ENCODE measurements around the gene RTEL1.

RTEL1 gene

DNA sequence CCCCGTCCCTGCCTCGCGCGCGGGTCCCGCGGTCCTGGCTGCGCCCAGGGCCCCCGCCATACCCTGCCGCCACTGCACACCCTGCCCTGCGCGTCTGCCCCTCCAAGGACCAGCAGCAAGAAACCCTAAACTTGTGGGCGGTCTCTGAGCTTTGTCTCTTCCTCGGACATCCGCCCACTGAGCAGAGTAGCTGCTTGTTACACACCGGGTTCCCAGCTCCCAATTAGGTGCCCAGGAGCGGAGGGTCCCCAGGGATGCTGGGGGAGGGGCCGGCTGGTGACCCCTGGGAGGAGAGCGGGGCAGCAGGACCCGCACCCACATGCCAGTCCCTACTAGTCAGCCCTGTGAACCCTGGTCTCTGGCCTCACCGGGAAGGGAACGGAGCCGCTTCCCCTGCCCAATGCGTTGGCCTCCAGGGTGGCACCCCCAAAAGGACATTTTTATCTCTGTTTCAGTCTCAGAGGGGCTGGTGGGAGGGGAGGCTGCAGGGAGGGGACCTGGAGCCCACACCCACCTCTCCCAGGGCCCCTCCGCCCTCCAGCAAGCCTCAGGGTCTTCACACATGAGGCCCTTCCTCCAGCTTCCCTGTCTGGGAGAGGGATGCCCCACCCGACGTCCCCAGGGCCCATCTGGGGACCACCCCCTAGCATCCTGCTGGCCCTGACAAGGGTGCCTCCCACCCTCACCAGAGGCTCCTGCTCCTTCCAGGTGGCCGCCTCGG is 15.4 kb upstream of the RTEL1 start:
- TF ChIP-seq, protein P1, sequence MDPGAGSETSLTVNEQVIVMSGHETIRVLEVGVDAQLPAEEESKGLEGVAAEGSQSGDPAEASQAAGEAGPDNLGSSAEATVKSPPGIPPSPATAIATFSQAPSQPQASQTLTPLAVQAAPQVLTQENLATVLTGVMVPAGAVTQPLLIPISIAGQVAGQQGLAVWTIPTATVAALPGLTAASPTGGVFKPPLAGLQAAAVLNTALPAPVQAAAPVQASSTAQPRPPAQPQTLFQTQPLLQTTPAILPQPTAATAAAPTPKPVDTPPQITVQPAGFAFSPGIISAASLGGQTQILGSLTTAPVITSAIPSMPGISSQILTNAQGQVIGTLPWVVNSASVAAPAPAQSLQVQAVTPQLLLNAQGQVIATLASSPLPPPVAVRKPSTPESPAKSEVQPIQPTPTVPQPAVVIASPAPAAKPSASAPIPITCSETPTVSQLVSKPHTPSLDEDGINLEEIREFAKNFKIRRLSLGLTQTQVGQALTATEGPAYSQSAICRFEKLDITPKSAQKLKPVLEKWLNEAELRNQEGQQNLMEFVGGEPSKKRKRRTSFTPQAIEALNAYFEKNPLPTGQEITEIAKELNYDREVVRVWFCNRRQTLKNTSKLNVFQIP (CRISPR knock-in tag; IDR thresholded peaks at IDR 0.05; ENCODE audit: borderline replicate concordance, low read depth) = no peak
- TF ChIP-seq RARB (CRISPR knock-in tag; IDR thresholded peaks at IDR 0.05) (no peak), ZNF70 (CRISPR knock-in tag; IDR thresholded peaks at IDR 0.05) (no peak), ISL1 (CRISPR knock-in tag; IDR thresholded peaks at IDR 0.05) (no peak), CSDC2 (CRISPR knock-in tag; IDR thresholded peaks at IDR 0.05) (no peak), OSR1 (CRISPR knock-in tag; IDR thresholded peaks at IDR 0.05) (no peak), BACH2 (CRISPR knock-in tag; IDR thresholded peaks at IDR 0.05; ENCODE audit: borderline replicate concordance) (no peak), ARNTL (CRISPR knock-in tag; IDR thresholded peaks at IDR 0.05; ENCODE audit: borderline replicate concordance, low read depth) (no peak)
- TF ChIP-seq, protein P2, sequence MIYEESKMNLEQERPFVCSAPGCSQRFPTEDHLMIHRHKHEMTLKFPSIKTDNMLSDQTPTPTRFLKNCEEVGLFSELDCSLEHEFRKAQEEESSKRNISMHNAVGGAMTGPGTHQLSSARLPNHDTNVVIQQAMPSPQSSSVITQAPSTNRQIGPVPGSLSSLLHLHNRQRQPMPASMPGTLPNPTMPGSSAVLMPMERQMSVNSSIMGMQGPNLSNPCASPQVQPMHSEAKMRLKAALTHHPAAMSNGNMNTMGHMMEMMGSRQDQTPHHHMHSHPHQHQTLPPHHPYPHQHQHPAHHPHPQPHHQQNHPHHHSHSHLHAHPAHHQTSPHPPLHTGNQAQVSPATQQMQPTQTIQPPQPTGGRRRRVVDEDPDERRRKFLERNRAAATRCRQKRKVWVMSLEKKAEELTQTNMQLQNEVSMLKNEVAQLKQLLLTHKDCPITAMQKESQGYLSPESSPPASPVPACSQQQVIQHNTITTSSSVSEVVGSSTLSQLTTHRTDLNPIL (CRISPR knock-in tag; IDR thresholded peaks at IDR 0.05; ENCODE audit: low read depth) = no peak
- no peak for ATAC-seq

DNA sequence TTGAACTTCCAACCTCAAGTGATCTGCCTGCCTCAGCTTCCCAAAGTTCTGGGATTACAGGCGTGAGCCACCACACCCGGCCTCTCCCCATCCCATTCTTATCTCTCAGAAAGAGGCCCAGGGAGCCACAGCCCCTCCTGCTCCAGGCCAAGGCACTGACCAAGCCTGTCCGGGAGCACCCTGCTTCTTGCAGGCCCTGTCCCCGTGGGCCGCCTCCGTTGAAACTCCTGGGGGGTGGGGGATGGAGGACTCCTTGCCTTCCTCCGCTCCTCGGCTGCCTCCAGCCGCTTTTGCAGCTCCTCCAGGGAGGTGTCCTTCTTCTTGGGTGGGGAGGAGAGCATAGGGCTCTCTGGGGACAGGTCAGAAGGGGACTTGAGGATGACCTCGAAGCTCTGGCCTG is 14.6 kb upstream of the RTEL1 start:
- no peak for ATAC-seq
- TF ChIP-seq ZFP3 (CRISPR knock-in tag; IDR thresholded peaks at IDR 0.05) (no peak), OSR1 (CRISPR knock-in tag; IDR thresholded peaks at IDR 0.05) (no peak), PPARA (CRISPR knock-in tag; IDR thresholded peaks at IDR 0.05; ENCODE audit: borderline replicate concordance) (no peak), RARB (CRISPR knock-in tag; IDR thresholded peaks at IDR 0.05) (no peak), ISL1 (CRISPR knock-in tag; IDR thresholded peaks at IDR 0.05) (no peak), ESRRG (CRISPR knock-in tag; IDR thresholded peaks at IDR 0.05) (no peak), GLIS3 (CRISPR knock-in tag; IDR thresholded peaks at IDR 0.05) (no peak), CSDC2 (CRISPR knock-in tag; IDR thresholded peaks at IDR 0.05) (no peak), TCF4 (CRISPR knock-in tag; IDR thresholded peaks at IDR 0.05; ENCODE audit: borderline replicate concordance) (no peak), ARNTL (CRISPR knock-in tag; IDR thresholded peaks at IDR 0.05; ENCODE audit: borderline replicate concordance, low read depth) (no peak), ZFP30 (CRISPR knock-in tag; IDR thresholded peaks at IDR 0.05) (no peak), BACH2 (CRISPR knock-in tag; IDR thresholded peaks at IDR 0.05; ENCODE audit: borderline replicate concordance) (no peak)
- TF ChIP-seq, protein P3, sequence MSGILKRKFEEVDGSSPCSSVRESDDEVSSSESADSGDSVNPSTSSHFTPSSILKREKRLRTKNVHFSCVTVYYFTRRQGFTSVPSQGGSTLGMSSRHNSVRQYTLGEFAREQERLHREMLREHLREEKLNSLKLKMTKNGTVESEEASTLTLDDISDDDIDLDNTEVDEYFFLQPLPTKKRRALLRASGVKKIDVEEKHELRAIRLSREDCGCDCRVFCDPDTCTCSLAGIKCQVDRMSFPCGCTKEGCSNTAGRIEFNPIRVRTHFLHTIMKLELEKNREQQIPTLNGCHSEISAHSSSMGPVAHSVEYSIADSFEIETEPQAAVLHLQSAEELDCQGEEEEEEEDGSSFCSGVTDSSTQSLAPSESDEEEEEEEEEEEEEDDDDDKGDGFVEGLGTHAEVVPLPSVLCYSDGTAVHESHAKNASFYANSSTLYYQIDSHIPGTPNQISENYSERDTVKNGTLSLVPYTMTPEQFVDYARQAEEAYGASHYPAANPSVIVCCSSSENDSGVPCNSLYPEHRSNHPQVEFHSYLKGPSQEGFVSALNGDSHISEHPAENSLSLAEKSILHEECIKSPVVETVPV (CRISPR knock-in tag; IDR thresholded peaks at IDR 0.05) = no peak
- TF ChIP-seq, protein P2 (CRISPR knock-in tag; IDR thresholded peaks at IDR 0.05; ENCODE audit: low read depth) = no peak
- TF ChIP-seq, protein P4, sequence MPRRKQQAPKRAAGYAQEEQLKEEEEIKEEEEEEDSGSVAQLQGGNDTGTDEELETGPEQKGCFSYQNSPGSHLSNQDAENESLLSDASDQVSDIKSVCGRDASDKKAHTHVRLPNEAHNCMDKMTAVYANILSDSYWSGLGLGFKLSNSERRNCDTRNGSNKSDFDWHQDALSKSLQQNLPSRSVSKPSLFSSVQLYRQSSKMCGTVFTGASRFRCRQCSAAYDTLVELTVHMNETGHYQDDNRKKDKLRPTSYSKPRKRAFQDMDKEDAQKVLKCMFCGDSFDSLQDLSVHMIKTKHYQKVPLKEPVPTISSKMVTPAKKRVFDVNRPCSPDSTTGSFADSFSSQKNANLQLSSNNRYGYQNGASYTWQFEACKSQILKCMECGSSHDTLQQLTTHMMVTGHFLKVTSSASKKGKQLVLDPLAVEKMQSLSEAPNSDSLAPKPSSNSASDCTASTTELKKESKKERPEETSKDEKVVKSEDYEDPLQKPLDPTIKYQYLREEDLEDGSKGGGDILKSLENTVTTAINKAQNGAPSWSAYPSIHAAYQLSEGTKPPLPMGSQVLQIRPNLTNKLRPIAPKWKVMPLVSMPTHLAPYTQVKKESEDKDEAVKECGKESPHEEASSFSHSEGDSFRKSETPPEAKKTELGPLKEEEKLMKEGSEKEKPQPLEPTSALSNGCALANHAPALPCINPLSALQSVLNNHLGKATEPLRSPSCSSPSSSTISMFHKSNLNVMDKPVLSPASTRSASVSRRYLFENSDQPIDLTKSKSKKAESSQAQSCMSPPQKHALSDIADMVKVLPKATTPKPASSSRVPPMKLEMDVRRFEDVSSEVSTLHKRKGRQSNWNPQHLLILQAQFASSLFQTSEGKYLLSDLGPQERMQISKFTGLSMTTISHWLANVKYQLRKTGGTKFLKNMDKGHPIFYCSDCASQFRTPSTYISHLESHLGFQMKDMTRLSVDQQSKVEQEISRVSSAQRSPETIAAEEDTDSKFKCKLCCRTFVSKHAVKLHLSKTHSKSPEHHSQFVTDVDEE (CRISPR knock-in tag; IDR thresholded peaks at IDR 0.05) = no peak

DNA sequence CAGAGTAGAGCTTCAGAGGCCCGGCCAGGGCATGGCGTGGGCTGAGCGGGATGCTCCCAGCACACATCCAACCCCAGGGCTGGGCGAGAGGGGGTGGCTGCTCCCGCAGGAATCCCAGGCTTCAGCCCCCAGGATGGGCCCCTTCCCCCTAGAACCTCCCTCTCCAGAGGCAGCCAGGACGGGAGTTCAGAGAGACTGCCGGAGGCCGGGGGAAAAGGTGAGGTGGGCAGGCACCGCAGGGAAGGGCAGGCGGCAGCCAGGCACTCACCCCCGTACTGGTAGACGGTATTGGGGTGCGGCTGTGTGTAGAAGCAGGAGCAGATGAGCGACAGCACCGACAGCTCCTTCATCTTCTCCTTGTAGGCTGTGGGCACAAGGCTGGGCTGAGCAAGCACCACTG is 14.2 kb upstream of the RTEL1 start:
- no peak for ATAC-seq
- TF ChIP-seq OSR1 (CRISPR knock-in tag; IDR thresholded peaks at IDR 0.05) (no peak), TCF4 (CRISPR knock-in tag; IDR thresholded peaks at IDR 0.05; ENCODE audit: borderline replicate concordance) (no peak), ZNF70 (CRISPR knock-in tag; IDR thresholded peaks at IDR 0.05) (no peak), ZC3H10 (CRISPR knock-in tag; IDR thresholded peaks at IDR 0.05) (no peak), ZNF565 (CRISPR knock-in tag; conservative IDR thresholded peaks at IDR 0.05; ENCODE audit: low read depth) (no peak), ZFP30 (CRISPR knock-in tag; IDR thresholded peaks at IDR 0.05) (no peak), ESRRG (CRISPR knock-in tag; IDR thresholded peaks at IDR 0.05) (no peak), RARB (CRISPR knock-in tag; IDR thresholded peaks at IDR 0.05) (no peak)
- TF ChIP-seq, protein P4 (CRISPR knock-in tag; IDR thresholded peaks at IDR 0.05) = no peak

Measured in SK-N-SH treated with all-trans-retinoic acid at 6 μM for 48 hours (cell line).